ENCODE results near the gene FHL2.
"Not testable (repeated sequence)": the region's sequence is repeated elsewhere in the genome, so short reads cannot be mapped to it uniquely, and the experiment has no call there.

Gene FHL2

GRCh38 chr2:105424836-105425235 is 26.0 kb upstream of the FHL2 start:
- DNase-seq, result not testable (repeated sequence)

- DNase-seq, result no peak
Measured at GRCh38 chr2:105422801-105423200, 23.9 kb upstream of the FHL2 start.

- DNase-seq, result no peak
Measured at GRCh38 chr2:105421053-105421452, 22.2 kb upstream of the FHL2 start.

- no peak for DNase-seq
Measured at GRCh38 chr2:105418522-105418921, 19.7 kb upstream of the FHL2 start.

DNA sequence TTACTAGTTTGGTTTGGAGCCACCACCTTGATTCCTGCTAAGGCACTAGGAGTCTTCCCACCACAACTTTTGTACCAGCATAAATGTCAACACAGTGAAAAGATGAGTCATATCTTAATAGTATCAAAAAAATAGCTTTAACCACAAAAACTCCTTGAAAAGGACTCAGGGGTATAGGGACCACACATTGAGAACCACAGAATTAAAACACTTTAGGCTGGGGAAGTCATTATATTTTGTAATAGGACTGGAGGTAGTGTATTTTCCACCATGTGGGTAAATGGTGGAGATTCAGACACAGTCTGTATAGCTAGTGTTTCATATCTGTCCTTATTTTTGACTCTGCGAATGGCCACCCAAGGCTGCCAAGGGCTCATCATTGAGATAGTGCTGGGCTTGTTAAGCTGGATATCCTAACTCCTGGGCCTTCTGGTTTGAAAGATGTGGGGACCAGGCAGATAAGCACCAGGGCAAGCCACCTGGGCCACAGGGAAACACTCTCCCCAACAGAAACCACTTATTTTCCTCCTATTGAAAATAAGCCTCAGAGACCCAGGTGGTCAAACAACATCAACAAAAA is 19.1 kb upstream of the FHL2 start:
- DNase-seq, result no peak

DNA sequence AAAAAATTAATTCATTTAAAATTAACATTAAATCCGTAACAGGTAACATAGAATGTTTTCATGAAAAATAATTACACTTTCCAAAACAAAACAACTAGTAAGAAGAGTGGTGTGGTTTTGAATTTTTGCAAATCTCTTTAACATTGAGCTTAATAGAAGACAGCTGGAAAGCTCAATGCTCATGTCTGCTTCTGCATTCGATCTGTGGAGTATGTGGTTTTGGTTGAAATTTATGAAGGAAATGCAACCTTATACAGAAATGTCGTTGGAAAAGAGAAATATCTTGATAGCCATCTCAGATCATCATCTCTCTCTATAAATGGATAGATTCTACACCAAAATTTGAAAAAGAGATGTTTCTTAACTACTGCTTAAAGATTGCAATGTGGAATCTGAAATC is 17.3 kb upstream of the FHL2 start:
- no peak for DNase-seq

DNA sequence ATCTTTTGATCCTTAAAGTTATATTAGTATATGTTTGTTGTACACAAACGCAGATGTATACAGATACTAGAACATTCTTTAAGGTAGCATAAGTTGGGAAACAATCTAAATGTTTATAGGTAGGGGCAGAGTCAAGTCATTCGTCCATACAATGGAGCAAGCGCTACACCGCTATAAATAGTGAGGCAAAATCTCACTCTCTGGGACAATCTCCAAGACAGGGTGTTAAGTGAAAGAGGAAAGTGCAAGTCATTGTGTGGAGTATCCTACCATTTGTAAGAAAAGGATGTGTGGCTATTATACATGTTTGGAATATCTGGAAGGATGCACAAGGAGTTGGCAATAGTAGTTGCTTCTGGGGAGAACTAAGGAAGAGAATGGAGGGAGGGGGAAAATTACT is 16.2 kb upstream of the FHL2 start:
- DNase-seq, result no peak

GRCh38 chr2:105413206-105413605 is 14.4 kb upstream of the FHL2 start:
- no peak for DNase-seq

GRCh38 chr2:105412584-105412983 is 13.7 kb upstream of the FHL2 start:
- DNase-seq, result no peak

- no peak for DNase-seq
Measured at GRCh38 chr2:105411720-105412407, 13.0 kb upstream of the FHL2 start.

GRCh38 chr2:105410554-105410953 is 11.7 kb upstream of the FHL2 start:
- DNase-seq, result peak in 1 of 58 donors; percentile 2

DNA sequence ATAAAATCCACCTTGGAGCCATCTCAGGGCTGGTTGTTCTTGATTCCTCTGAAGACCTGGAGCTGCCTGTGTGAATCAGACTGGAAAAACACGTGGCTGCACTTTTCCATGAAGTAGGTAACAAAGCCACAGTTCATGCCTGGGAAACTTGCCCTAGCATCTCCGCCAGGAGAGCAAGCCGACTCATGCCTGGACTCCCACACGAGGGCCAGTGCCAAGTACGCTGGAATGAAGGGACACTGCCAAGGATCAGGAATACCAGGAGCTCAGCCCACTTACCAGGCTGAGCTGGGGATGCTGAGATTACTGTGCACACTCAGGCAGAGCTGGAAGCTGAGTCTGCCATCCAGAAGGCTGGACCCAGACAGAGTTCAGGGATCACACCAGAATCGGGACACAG is 10.9 kb upstream of the FHL2 start:
- peak in 52 of 58 donors; percentile 10 to 84 (median 52) for DNase-seq

- DNase-seq, result no peak
Measured at GRCh38 chr2:105407946-105408743, 9.3 kb upstream of the FHL2 start.

- no peak for DNase-seq
Measured at GRCh38 chr2:105406221-105406620, 7.4 kb upstream of the FHL2 start.

DNA sequence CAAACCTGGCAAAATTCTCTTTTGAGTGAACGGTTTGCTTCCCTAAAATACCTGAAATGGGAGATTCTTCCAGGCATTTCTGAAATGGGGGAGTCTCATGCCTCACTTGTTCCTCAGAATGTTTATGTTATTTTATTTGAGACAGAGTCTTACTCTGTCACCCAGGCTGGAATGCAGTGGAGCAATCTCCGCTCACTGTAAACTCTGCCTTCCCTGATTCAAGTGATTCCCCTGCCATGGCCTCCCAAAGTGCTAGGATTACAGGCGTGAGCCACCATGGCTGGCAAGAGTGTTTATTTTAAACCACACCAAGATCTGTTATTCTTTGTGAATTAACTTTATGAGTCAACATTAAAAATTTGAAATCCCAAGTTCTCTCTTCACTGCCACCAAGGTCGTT is 6.4 kb upstream of the FHL2 start:
- DNase-seq, result no peak

- no peak for DNase-seq
Measured at GRCh38 chr2:105404736-105405135, 5.9 kb upstream of the FHL2 start.

GRCh38 chr2:105403783-105404698 is 5.2 kb upstream of the FHL2 start:
- no peak for DNase-seq

DNA sequence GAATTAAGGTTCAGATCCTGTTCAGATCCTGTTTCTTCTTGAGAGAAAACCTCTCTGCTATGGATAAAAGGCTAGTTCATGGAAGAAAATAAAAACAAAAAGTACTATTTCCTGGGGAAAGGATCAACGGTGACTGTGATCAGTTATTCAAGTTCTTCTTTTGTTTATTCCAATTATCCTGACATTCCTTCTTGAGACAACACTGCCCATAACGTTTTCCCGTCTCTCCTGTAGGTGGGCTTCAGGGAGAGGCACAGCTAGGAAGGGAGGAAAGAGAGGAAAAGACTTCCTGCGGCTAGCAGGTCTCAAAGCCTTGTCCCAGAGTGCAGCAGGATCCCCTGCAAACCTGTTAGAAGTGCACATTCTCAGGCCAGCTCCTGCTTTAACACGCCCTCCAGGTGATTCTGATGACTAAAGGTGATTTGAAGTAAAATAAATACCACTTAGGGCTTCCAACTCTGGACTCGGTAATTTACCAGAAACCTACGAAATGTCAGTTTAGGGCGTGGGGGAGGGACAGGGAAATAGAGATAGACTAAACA is 4.5 kb upstream of the FHL2 start:
- no peak for DNase-seq

- no peak for DNase-seq
Measured at GRCh38 chr2:105402809-105403208, 4.0 kb upstream of the FHL2 start.

- DNase-seq, result no peak
Measured at GRCh38 chr2:105401867-105402266, 3.0 kb upstream of the FHL2 start.

DNA sequence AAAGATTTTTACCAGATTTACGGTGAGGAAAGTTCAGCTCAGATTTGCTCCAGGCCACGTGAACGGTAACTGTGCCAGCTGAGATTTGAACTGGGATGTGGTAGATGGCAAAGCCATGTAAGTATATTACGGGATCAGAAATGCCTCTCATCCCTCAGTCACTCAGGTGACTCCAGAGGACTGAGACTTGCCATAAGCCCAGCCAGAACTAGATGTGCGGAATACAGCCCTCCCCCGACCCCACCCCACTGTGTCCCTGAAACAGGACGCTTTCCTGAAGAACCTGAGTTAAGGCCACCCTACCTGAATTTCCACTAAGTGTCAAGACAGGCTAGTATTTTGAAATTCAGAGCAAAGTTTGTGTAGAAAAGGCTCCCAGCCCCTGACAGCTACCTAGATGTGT is 1.3 kb upstream of the FHL2 start:
- DNase-seq, result no peak

Data from anterior cingulate cortex (tissue), 58 donors.